Measurements from ENCODE around the gene LDHAL6B.

LDHAL6B gene

GRCh38 chr15:59177317-59177660 is 29.4 kb upstream of the LDHAL6B start:
- TF ChIP-seq CTCF (IDR thresholded peaks at IDR 0.05; ENCODE audit: low read depth, low read length, missing control alignments) = no peak
- DNase-seq (ENCODE audit: extremely low read depth, low read depth) = no peak

GRCh38 chr15:59178151-59178695 is 28.4 kb upstream of the LDHAL6B start:
- no peak for DNase-seq (ENCODE audit: extremely low read depth, low read depth)
- H3K4me3 ChIP-seq (replicated peaks; ENCODE audit: low read depth, low read length) = no peak overlapping the region
- TF ChIP-seq CTCF (IDR thresholded peaks at IDR 0.05; ENCODE audit: low read depth, low read length, missing control alignments) = no peak

More at GRCh38 chr15:59177317-59177660, 29.4 kb upstream of the LDHAL6B start:
- H3K4me3 ChIP-seq (replicated peaks; ENCODE audit: low read depth, low read length) = no peak overlapping the region

GRCh38 chr15:59179717-59180116 is 26.9 kb upstream of the LDHAL6B start:
- H3K4me3 ChIP-seq (replicated peaks; ENCODE audit: low read depth, low read length) = no peak overlapping the region
- no peak for DNase-seq (ENCODE audit: extremely low read depth, low read depth)
- TF ChIP-seq CTCF (IDR thresholded peaks at IDR 0.05; ENCODE audit: low read depth, low read length, missing control alignments) = no peak

GRCh38 chr15:59180945-59181600 is 25.6 kb upstream of the LDHAL6B start:
- TF ChIP-seq CTCF (IDR thresholded peaks at IDR 0.05; ENCODE audit: low read depth, low read length, missing control alignments) = no peak
- DNase-seq (ENCODE audit: extremely low read depth, low read depth) = no peak
- no peak overlapping the region for H3K4me3 ChIP-seq (replicated peaks; ENCODE audit: low read depth, low read length)

- TF ChIP-seq CTCF (IDR thresholded peaks at IDR 0.05; ENCODE audit: low read depth, low read length, missing control alignments) = peak; percentile 25
- H3K4me3 ChIP-seq (replicated peaks; ENCODE audit: low read depth, low read length) = no peak overlapping the region
- no peak for DNase-seq (ENCODE audit: extremely low read depth, low read depth)
Measured at GRCh38 chr15:59185725-59186124, 20.9 kb upstream of the LDHAL6B start.

GRCh38 chr15:59186501-59186900 is 20.1 kb upstream of the LDHAL6B start:
- DNase-seq (ENCODE audit: extremely low read depth, low read depth) = no peak
- TF ChIP-seq CTCF (IDR thresholded peaks at IDR 0.05; ENCODE audit: low read depth, low read length, missing control alignments) = no peak
- H3K4me3 ChIP-seq (replicated peaks; ENCODE audit: low read depth, low read length) = no peak overlapping the region

GRCh38 chr15:59189241-59189640 is 17.4 kb upstream of the LDHAL6B start:
- no peak for TF ChIP-seq CTCF (IDR thresholded peaks at IDR 0.05; ENCODE audit: low read depth, low read length, missing control alignments)
- no peak overlapping the region for H3K4me3 ChIP-seq (replicated peaks; ENCODE audit: low read depth, low read length)
- no peak for DNase-seq (ENCODE audit: extremely low read depth, low read depth)
